C4-2B (cell line): ENCODE data around the gene HDGFL2.

Experiments used
- CTCF ChIP-seq: fragments of 450-650 bp; conservative IDR thresholded peaks from 2 replicates; pipeline ENCODE4 v1.5.1; 2017; ENCODE audit warnings: mild to moderate bottlenecking
- ZFX ChIP-seq: fragments of 450-650 bp; IDR thresholded peaks from 2 replicates; pipeline ENCODE4 v1.6.1; 2017

DNA sequence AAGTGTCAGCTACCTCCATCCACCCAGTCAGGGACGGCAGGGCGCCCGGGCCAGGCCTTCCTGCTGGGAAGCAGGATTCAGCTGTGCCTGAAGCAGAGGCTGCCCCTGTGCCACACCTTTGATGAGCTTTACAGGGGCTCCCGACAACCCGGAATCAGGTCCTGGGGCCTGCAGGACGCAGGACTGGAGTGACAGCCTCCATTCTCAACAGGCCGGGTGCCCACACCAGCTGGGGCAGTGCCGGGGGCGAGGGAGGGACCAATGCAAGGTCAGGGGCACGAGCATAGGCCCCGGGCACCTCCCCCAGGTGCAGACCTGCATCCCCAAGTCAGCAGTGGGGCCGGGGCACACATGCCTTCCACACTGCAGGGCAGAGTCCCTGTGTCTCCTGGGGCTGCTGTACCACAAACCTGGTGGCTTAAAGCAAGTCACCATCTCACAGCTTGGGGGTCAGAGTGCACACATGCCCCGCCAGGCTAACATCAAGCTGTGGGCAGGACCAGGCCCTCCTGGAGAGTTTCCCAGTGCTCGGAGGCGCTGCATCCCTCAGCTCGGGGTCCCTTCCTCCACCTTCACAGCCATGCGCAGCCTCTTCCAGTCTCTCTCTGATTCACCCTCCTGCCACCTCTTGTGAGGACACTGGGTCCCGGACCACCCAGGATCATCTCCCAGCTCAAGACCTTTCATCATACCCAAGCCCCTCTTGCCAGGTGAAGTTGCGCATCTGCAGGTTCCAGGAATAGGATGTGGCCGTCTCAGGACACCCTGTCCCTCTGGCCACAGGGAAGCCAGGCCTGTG, 27.9 kb upstream of the HDGFL2 start:
- TF ChIP-seq CTCF, result no peak
- no peak for TF ChIP-seq ZFX
